RPMI7951 (cell line): ENCODE data around the gene FAT4. TPM values are rescaled to one million over a fixed set of nuclear protein-coding genes. Genes with fewer than 3 reads are reported as not detected.

Experiments used
- DNase-seq: peaks from one replicate; pipeline ENCODE4 v3.0.0-alpha.2; 2012; ENCODE audit warnings: low read depth
- total RNA-seq: library from RNA; depleted of rRNA; stranded (reverse); fragments of >200 nt; shearing (Covaris generic); gene quantifications from 2 replicates; pipeline ENCODE4 v1.2.3, GENCODE V29; 2014; rRNA removed

FAT4 gene
- total RNA-seq, result 0.20 and 0.24 TPM in 2 replicates

GRCh38 chr4:125314676-125315575 is at the start of gene FAT4:
FAT4 (plus strand) TSS chr4:125314955; CDS start chr4:125316412, 1,457 bp downstream.
- peak; percentile 86 for DNase-seq

- DNase-seq, result no peak
Measured at GRCh38 chr4:125265846-125266245, 48.9 kb upstream of the FAT4 start.

GRCh38 chr4:125266901-125267604 is 47.7 kb upstream of the FAT4 start:
- no peak for DNase-seq

GRCh38 chr4:125267630-125268029 is 47.1 kb upstream of the FAT4 start:
- DNase-seq, result no peak

GRCh38 chr4:125268068-125268755 is 46.5 kb upstream of the FAT4 start:
- DNase-seq, result no peak

GRCh38 chr4:125276811-125277210 is 37.9 kb upstream of the FAT4 start:
- DNase-seq, result no peak

GRCh38 chr4:125277790-125278189 is 37.0 kb upstream of the FAT4 start:
- no peak for DNase-seq

- no peak for DNase-seq
Measured at GRCh38 chr4:125280892-125281403, 33.8 kb upstream of the FAT4 start.

GRCh38 chr4:125283707-125284279 is 31.0 kb upstream of the FAT4 start:
- peak; percentile 10 for DNase-seq

GRCh38 chr4:125297116-125297515 is 17.6 kb upstream of the FAT4 start:
- DNase-seq, result no peak

GRCh38 chr4:125303058-125303457 is 11.7 kb upstream of the FAT4 start:
- no peak for DNase-seq

- DNase-seq, result no peak
Measured at GRCh38 chr4:125303821-125304220, 10.9 kb upstream of the FAT4 start.

GRCh38 chr4:125306112-125306511 is 8.6 kb upstream of the FAT4 start:
- DNase-seq, result no peak

GRCh38 chr4:125306533-125306932 is 8.2 kb upstream of the FAT4 start:
- no peak for DNase-seq

GRCh38 chr4:125311503-125311902 is 3.3 kb upstream of the FAT4 start:
- DNase-seq, result no peak

- DNase-seq, result peak; percentile 74
Measured at GRCh38 chr4:125313497-125313896, 1.3 kb upstream of the FAT4 start.

- DNase-seq, result no peak
Measured at GRCh38 chr4:125313989-125314667, 627 bp upstream of the FAT4 start.

- no peak for DNase-seq
Measured at GRCh38 chr4:125315576-125316400, 1.0 kb downstream of the FAT4 start.

- DNase-seq, result no peak
Measured at GRCh38 chr4:125316401-125316790, 1.6 kb downstream of the FAT4 start.
